Esophagus squamous epithelium (tissue), 4 donors: ENCODE measurements around the gene CDRT4.

Experiments
- CTCF ChIP-seq, 6 experiments: fragments of 450-650 bp in 4 of 6; fragments of 200-600 bp in 2 of 6; sonication (generic) in 2 of 6; IDR thresholded peaks; one replicate each; pipeline ENCODE4 v1.5.1; 2016 to 2019; ENCODE audit warnings: antibody characterized with exemption in 6 of 6, mild to moderate bottlenecking in 4 of 6, moderate library complexity in 4 of 6
- POLR2A ChIP-seq, 4 donors: fragments of 450-650 bp; IDR thresholded peaks; one replicate each; pipeline ENCODE4 v1.6.1; 2017; ENCODE audit warnings: antibody characterized with exemption in 4 of 4, mild to moderate bottlenecking in 4 of 4, moderate library complexity in 3 of 4

- no peak for TF ChIP-seq CTCF (IDR thresholded peaks at IDR 0.05)
- TF ChIP-seq POLR2A (IDR thresholded peaks at IDR 0.05): no peak
Measured at GRCh38 chr17:15493693-15494035, 26.2 kb upstream of the CDRT4 start.
